HG02885 (cell line): ENCODE measurements around the gene PPP2R5A.

Experiments used
- ATAC-seq: cut with Tn5 transposase; IDR thresholded peaks from one replicate; pipeline ENCODE4 v1.9.1; 2021; ENCODE audit warnings: mild to moderate bottlenecking; ENCODE audit not compliant: unreplicated experiment, poor library complexity

PPP2R5A gene

GRCh38 chr1:212284744-212285684, at the start of gene PPP2R5A:
Gene PPP2R5A, plus strand, starts transcription at chr1:212285410. Its CDS starts 701 bp downstream, at chr1:212286111.
- peak; percentile 90 for ATAC-seq

- no peak for ATAC-seq
These were observed 49.4 kb upstream of the PPP2R5A start for GRCh38 chr1:212235857-212236256.

GRCh38 chr1:212236664-212237220, 48.5 kb upstream of the PPP2R5A start:
- no peak for ATAC-seq

GRCh38 chr1:212237651-212238050, 47.6 kb upstream of the PPP2R5A start:
- ATAC-seq = peak; percentile 80

- no peak for ATAC-seq
These were observed 46.7 kb upstream of the PPP2R5A start for GRCh38 chr1:212238552-212238951.

GRCh38 chr1:212241501-212241900, 43.7 kb upstream of the PPP2R5A start:
- ATAC-seq = no peak

- ATAC-seq = no peak
These were observed 43.3 kb upstream of the PPP2R5A start for GRCh38 chr1:212241957-212242287.

GRCh38 chr1:212242288-212242984, 42.8 kb upstream of the PPP2R5A start:
- no peak for ATAC-seq

GRCh38 chr1:212242985-212243308, 42.3 kb upstream of the PPP2R5A start:
- no peak for ATAC-seq

GRCh38 chr1:212244441-212244840, 40.8 kb upstream of the PPP2R5A start:
- ATAC-seq = no peak

GRCh38 chr1:212247179-212247721, 38.0 kb upstream of the PPP2R5A start:
- no peak for ATAC-seq

GRCh38 chr1:212247988-212248387, 37.2 kb upstream of the PPP2R5A start:
- ATAC-seq = no peak

- no peak for ATAC-seq
These were observed 30.3 kb upstream of the PPP2R5A start for GRCh38 chr1:212254853-212255363.

- ATAC-seq = no peak
These were observed 29.4 kb upstream of the PPP2R5A start for GRCh38 chr1:212255705-212256307.

- ATAC-seq = no peak
These were observed 28.8 kb upstream of the PPP2R5A start for GRCh38 chr1:212256369-212256768.

- ATAC-seq = no peak
These were observed 28.1 kb upstream of the PPP2R5A start for GRCh38 chr1:212257157-212257556.

- ATAC-seq = no peak
These were observed 25.3 kb upstream of the PPP2R5A start for GRCh38 chr1:212259693-212260480.

GRCh38 chr1:212260557-212261355, 24.5 kb upstream of the PPP2R5A start:
- ATAC-seq = no peak

- no peak for ATAC-seq
These were observed 23.8 kb upstream of the PPP2R5A start for GRCh38 chr1:212261361-212261929.
